Neural cell (in vitro differentiated cells): ENCODE measurements around the gene OR5L1. TPM values are rescaled to one million over a fixed set of nuclear protein-coding genes. Genes with fewer than 3 reads are reported as not detected.

ENCODE experiments used
- H2AFZ ChIP-seq: fragments of 200-600, 300-800 bp; sonication (generic), shearing (Covaris generic); 2 replicates; pipeline ENCODE4 v1.6.0; 2014; ENCODE audit warnings: low read depth, mild to moderate bottlenecking, antibody characterized with exemption, low read length, moderate library complexity
- H3F3A ChIP-seq: fragments of 200-600 bp; shearing (Covaris generic); 2 replicates; pipeline ENCODE4 v1.6.1; 2016; ENCODE audit warnings: mild to moderate bottlenecking, moderate library complexity, mixed read lengths, antibody characterized with exemption, low read length; ENCODE audit not compliant: insufficient read depth, poor library complexity, severe bottlenecking
- H3K27ac ChIP-seq: fragments of 200-600, 300-800 bp; sonication (generic), shearing (Covaris generic); 2 replicates; pipeline ENCODE4 v1.5.1; 2014; ENCODE audit warnings: mild to moderate bottlenecking, low read length, moderate library complexity
- H3K27me3 ChIP-seq: fragments of 300-800, 200-600 bp; sonication (generic), shearing (Covaris generic); 2 replicates; pipeline ENCODE4 v1.6.0; 2014; ENCODE audit warnings: mild to moderate bottlenecking, low read depth, low read length, moderate library complexity; ENCODE audit not compliant: insufficient read depth
- H3K36me3 ChIP-seq: fragments of 300-800, 200-600 bp; sonication (generic), shearing (Covaris generic); 2 replicates; pipeline ENCODE4 v1.5.1; 2014; ENCODE audit warnings: mild to moderate bottlenecking, antibody characterized with exemption, low read length, moderate library complexity; ENCODE audit not compliant: insufficient read depth
- H3K4me2 ChIP-seq: fragments of 300-800, 200-600 bp; sonication (generic), shearing (Covaris generic); 2 replicates; pipeline ENCODE4 v1.6.0; 2014; ENCODE audit warnings: mild to moderate bottlenecking, low read length
- H3K4me3 ChIP-seq: fragments of 300-800, 200-600 bp; sonication (generic), shearing (Covaris generic); 2 replicates; pipeline ENCODE4 v1.5.1; 2014; ENCODE audit warnings: mild to moderate bottlenecking, low read length, moderate library complexity
- H3K79me2 ChIP-seq: fragments of 200-600 bp; shearing (Covaris generic); replicated peaks from 2 replicates; pipeline ENCODE4 v1.6.0; 2014; ENCODE audit warnings: mild to moderate bottlenecking, low read length, moderate library complexity; ENCODE audit not compliant: insufficient read depth
- H3K9ac ChIP-seq: fragments of 300-800, 200-600 bp; sonication (generic), shearing (Covaris generic); 2 replicates; pipeline ENCODE4 v1.6.1; 2016; ENCODE audit warnings: mild to moderate bottlenecking, low read length, mixed read lengths
- H3K9me2 ChIP-seq: fragments of 200-600 bp; shearing (Covaris generic); 2 replicates; pipeline ENCODE4 v1.6.1; 2016; ENCODE audit warnings: mild to moderate bottlenecking, low read length, mixed read lengths; ENCODE audit not compliant: insufficient read depth
- H3K9me3 ChIP-seq: fragments of 200-600, 300-800 bp; sonication (generic), shearing (Covaris generic); 2 replicates; pipeline ENCODE4 v1.6.1; 2016; ENCODE audit warnings: mild to moderate bottlenecking, mixed run types, low read length, moderate library complexity, mixed read lengths
- H4K20me1 ChIP-seq: fragments of 200-600 bp; shearing (Covaris generic); 2 replicates; pipeline ENCODE4 v1.6.1; 2016; ENCODE audit warnings: mild to moderate bottlenecking, mixed run types; ENCODE audit not compliant: insufficient read depth
- EP300 ChIP-seq: fragments of 450-650 bp; conservative IDR thresholded peaks from 2 replicates; pipeline ENCODE4 v1.6.1; 2014; ENCODE audit warnings: antibody characterized with exemption, mild to moderate bottlenecking, moderate library complexity; ENCODE audit not compliant: poor library complexity, severe bottlenecking
- EZH2 ChIP-seq: fragments of 200-600, 300-800 bp; shearing (Covaris generic), sonication (generic); IDR thresholded peaks from 2 replicates; pipeline ENCODE4 v1.6.1; 2014; ENCODE audit warnings: antibody characterized with exemption, low read length, borderline replicate concordance, mild to moderate bottlenecking; ENCODE audit not compliant: insufficient read depth, poor library complexity, severe bottlenecking
- MXI1 ChIP-seq: fragments of 450-650 bp; conservative IDR thresholded peaks from 2 replicates; pipeline ENCODE4 v1.6.1; 2014; ENCODE audit warnings: antibody characterized with exemption, mild to moderate bottlenecking; ENCODE audit not compliant: poor library complexity, severe bottlenecking
- POLR2AphosphoS5 ChIP-seq: IDR thresholded peaks from 2 replicates; pipeline ENCODE4 v1.6.1; 2012
- RAD21 ChIP-seq: fragments of 450-650 bp; conservative IDR thresholded peaks from 2 replicates; pipeline ENCODE4 v1.6.1; 2014; ENCODE audit warnings: antibody characterized with exemption, mild to moderate bottlenecking, moderate library complexity
- SMC3 ChIP-seq: fragments of 450-650 bp; conservative IDR thresholded peaks from 2 replicates; pipeline ENCODE4 v1.6.1; 2014; ENCODE audit warnings: antibody characterized with exemption, mild to moderate bottlenecking, moderate library complexity; ENCODE audit not compliant: poor library complexity
- TAF1 ChIP-seq: IDR thresholded peaks from 2 replicates; pipeline ENCODE4 v1.6.1; 2012; ENCODE audit warnings: low read depth
- polyA plus RNA-seq: library from polyadenylated mRNA; depleted of rRNA; stranded (reverse); fragments of >200 nt; gene quantifications from 2 replicates; pipeline ENCODE4 v1.2.3, GENCODE V29; 2014
- TF ChIP-seq, protein P1 (sequence below): fragments of 450-650 bp; IDR thresholded peaks from 2 replicates; pipeline ENCODE4 v1.5.1; 2014; ENCODE audit warnings: antibody characterized with exemption, mild to moderate bottlenecking, moderate library complexity; ENCODE audit not compliant: poor library complexity, severe bottlenecking
- TF ChIP-seq, protein P2 (sequence below): IDR thresholded peaks from 2 replicates; pipeline ENCODE4 v1.6.1; 2012; ENCODE audit warnings: borderline replicate concordance

The OR5L1 gene
- polyA plus RNA-seq, 1 donor from 2014 or later: not detected

DNA sequence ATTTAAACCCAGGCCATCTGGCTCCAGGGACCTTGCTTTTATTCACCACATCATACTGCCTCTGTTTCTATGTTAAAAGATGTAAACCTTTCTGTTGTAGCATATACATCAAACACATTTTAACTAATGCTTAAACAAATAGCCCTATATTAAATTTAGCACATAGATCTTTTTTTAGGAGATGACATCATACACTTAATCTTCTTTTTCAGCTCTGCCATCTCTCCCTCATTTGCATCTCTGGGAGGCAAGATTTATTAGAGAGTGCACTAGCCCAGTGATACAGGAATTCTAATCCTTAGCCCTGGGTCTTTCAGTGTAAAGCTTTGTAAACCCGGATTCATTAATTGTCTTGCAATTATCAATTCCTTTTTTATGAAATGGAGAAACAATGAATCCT lies 41.0 kb downstream of the OR5L1 start:
- Histone ChIP-seq H3K79me2 (no peaks in the 10 kb centered on the region), H4K20me1 (no peaks in the 10 kb centered on the region), H3K4me3 (no peak overlapping the region), H3K9me2 (no peaks in the 10 kb centered on the region), H3F3A (no peaks in the 10 kb centered on the region), H3K36me3 (no peaks in the 10 kb centered on the region), H3K9ac (no peak overlapping the region), H2AFZ (no peak overlapping the region), H3K27ac (no peak overlapping the region), H3K9me3 (no peaks in the 10 kb centered on the region), H3K27me3 (no peaks in the 10 kb centered on the region), H3K4me2 (no peak overlapping the region)
- no peak for TF ChIP-seq SMC3
- TF ChIP-seq MXI1: no peak
- TF ChIP-seq EP300: no peak
- no peak for TF ChIP-seq TAF1
- TF ChIP-seq, protein P1, sequence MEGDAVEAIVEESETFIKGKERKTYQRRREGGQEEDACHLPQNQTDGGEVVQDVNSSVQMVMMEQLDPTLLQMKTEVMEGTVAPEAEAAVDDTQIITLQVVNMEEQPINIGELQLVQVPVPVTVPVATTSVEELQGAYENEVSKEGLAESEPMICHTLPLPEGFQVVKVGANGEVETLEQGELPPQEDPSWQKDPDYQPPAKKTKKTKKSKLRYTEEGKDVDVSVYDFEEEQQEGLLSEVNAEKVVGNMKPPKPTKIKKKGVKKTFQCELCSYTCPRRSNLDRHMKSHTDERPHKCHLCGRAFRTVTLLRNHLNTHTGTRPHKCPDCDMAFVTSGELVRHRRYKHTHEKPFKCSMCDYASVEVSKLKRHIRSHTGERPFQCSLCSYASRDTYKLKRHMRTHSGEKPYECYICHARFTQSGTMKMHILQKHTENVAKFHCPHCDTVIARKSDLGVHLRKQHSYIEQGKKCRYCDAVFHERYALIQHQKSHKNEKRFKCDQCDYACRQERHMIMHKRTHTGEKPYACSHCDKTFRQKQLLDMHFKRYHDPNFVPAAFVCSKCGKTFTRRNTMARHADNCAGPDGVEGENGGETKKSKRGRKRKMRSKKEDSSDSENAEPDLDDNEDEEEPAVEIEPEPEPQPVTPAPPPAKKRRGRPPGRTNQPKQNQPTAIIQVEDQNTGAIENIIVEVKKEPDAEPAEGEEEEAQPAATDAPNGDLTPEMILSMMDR: no peak
- TF ChIP-seq, protein P2, sequence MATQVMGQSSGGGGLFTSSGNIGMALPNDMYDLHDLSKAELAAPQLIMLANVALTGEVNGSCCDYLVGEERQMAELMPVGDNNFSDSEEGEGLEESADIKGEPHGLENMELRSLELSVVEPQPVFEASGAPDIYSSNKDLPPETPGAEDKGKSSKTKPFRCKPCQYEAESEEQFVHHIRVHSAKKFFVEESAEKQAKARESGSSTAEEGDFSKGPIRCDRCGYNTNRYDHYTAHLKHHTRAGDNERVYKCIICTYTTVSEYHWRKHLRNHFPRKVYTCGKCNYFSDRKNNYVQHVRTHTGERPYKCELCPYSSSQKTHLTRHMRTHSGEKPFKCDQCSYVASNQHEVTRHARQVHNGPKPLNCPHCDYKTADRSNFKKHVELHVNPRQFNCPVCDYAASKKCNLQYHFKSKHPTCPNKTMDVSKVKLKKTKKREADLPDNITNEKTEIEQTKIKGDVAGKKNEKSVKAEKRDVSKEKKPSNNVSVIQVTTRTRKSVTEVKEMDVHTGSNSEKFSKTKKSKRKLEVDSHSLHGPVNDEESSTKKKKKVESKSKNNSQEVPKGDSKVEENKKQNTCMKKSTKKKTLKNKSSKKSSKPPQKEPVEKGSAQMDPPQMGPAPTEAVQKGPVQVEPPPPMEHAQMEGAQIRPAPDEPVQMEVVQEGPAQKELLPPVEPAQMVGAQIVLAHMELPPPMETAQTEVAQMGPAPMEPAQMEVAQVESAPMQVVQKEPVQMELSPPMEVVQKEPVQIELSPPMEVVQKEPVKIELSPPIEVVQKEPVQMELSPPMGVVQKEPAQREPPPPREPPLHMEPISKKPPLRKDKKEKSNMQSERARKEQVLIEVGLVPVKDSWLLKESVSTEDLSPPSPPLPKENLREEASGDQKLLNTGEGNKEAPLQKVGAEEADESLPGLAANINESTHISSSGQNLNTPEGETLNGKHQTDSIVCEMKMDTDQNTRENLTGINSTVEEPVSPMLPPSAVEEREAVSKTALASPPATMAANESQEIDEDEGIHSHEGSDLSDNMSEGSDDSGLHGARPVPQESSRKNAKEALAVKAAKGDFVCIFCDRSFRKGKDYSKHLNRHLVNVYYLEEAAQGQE: no peak
- TF ChIP-seq EZH2: no peak
- TF ChIP-seq POLR2AphosphoS5: no peak
- no peak for TF ChIP-seq RAD21

DNA sequence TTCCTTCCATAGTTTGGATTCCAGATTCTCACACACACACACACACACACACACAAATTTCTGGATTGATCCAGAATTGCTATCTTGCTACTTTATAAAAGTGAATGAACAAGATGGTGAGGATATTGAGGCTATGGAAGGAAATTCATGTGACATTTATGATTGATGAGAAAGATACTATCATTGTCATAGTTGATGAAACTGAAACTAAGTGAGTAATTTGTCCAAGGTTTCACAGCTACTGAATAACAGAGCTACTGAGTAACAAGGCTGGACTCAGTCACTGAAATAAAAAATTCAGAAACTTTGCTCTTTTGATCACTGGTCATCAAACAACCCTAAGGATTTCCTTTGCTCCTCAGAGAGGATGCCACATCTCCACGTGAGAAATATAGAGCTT lies 43.5 kb downstream of the OR5L1 start:
- H3F3A ChIP-seq: no peaks in the 10 kb centered on the region
- no peaks in the 10 kb centered on the region for H3K79me2 ChIP-seq
- no peaks in the 10 kb centered on the region for H3K27me3 ChIP-seq
- H3K27ac ChIP-seq: no peak overlapping the region
- no peaks in the 10 kb centered on the region for H3K36me3 ChIP-seq
- H2AFZ ChIP-seq: no peak overlapping the region
- no peak for TF ChIP-seq RAD21
- H3K4me3 ChIP-seq: no peak overlapping the region
- H3K9me2 ChIP-seq: no peaks in the 10 kb centered on the region
- no peaks in the 10 kb centered on the region for H3K9me3 ChIP-seq
- no peak overlapping the region for H3K9ac ChIP-seq
- no peaks in the 10 kb centered on the region for H4K20me1 ChIP-seq
- H3K4me2 ChIP-seq: no peak overlapping the region

Other genes starting within 250 kb of the OR5L1 start
- gene OR4C16, start 239.2 kb upstream of the OR5L1 start, polyA plus RNA-seq: not detected in 2 replicates
- not detected in 2 replicates for gene OR4C11, start 203.7 kb upstream of the OR5L1 start, polyA plus RNA-seq
- not detected in 2 replicates for gene OR4P4, start 176.3 kb upstream of the OR5L1 start, polyA plus RNA-seq
- not detected in 2 replicates for gene OR4S2, start 163.0 kb upstream of the OR5L1 start, polyA plus RNA-seq
- not detected in 2 replicates for gene OR4C6, start 149.2 kb upstream of the OR5L1 start, polyA plus RNA-seq
- gene OR5D13, start 37.9 kb upstream of the OR5L1 start, polyA plus RNA-seq: not detected in 2 replicates
- not detected in 2 replicates for gene OR5D14, start 15.8 kb upstream of the OR5L1 start, polyA plus RNA-seq
- not detected in 2 replicates for gene OR5D18, start 8.3 kb downstream of the OR5L1 start, polyA plus RNA-seq
- gene OR5L2, start 15.9 kb downstream of the OR5L1 start, polyA plus RNA-seq: not detected in 2 replicates
- gene OR5D16, start 27.4 kb downstream of the OR5L1 start, polyA plus RNA-seq: not detected in 2 replicates
- gene TRIM51, start 71.9 kb downstream of the OR5L1 start, polyA plus RNA-seq: not detected in 2 replicates
- not detected in 2 replicates for gene OR5W2, start 103.2 kb downstream of the OR5L1 start, polyA plus RNA-seq
- not detected in 2 replicates for gene OR5I1, start 125.0 kb downstream of the OR5L1 start, polyA plus RNA-seq
- not detected in 2 replicates for gene OR10AG1, start 158.6 kb downstream of the OR5L1 start, polyA plus RNA-seq
- gene OR5F1, start 183.3 kb downstream of the OR5L1 start, polyA plus RNA-seq: not detected in 2 replicates
- not detected in 2 replicates for gene OR5AS1, start 216.3 kb downstream of the OR5L1 start, polyA plus RNA-seq